WTC11 (cell line): Measurements from ENCODE around the gene CIB1.

Experiments used
- AFF4 ChIP-seq: sonication (generic); formaldehyde crosslinking; IDR thresholded peaks from 2 replicates; pipeline ENCODE4 v1.8.1; 2023; ENCODE audit warnings: mild to moderate bottlenecking, missing genetic modification reagents, borderline replicate concordance
- ATF1 ChIP-seq: sonication (generic); formaldehyde crosslinking; IDR thresholded peaks from 2 replicates; pipeline ENCODE4 v1.8.1; 2023; ENCODE audit warnings: mild to moderate bottlenecking, moderate library complexity, missing genetic modification reagents
- ATF3 ChIP-seq: sonication (generic); formaldehyde crosslinking; conservative IDR thresholded peaks from 2 replicates; pipeline ENCODE4 v1.8.1; 2022; ENCODE audit warnings: mild to moderate bottlenecking, missing genetic modification reagents
- CREB1 ChIP-seq: sonication (generic); formaldehyde crosslinking; IDR thresholded peaks from 2 replicates; pipeline ENCODE4 v1.8.0; 2023; ENCODE audit warnings: mild to moderate bottlenecking, missing genetic modification reagents
- CTCF ChIP-seq: fragments of 200-600 bp; IDR thresholded peaks from 2 replicates; pipeline ENCODE4 v1.8.0; 2022; ENCODE audit warnings: antibody characterized with exemption
- ETV6 ChIP-seq: sonication (generic); formaldehyde crosslinking; IDR thresholded peaks from 2 replicates; pipeline ENCODE4 v1.8.1; 2022; ENCODE audit warnings: mild to moderate bottlenecking, missing genetic modification reagents
- JAZF1 ChIP-seq: fragments of 250-450 bp; sonication (Bioruptor Pico); IDR thresholded peaks from 2 replicates; pipeline ENCODE4 v1.9.0; 2021; ENCODE audit warnings: moderate library complexity, mild to moderate bottlenecking, inconsistent platforms
- MAX ChIP-seq: sonication (generic); formaldehyde crosslinking; IDR thresholded peaks from 2 replicates; pipeline ENCODE4 v1.8.0; 2022; ENCODE audit warnings: mild to moderate bottlenecking, missing genetic modification reagents
- NFE2L1 ChIP-seq: sonication (generic); formaldehyde crosslinking; IDR thresholded peaks from 2 replicates; pipeline ENCODE4 v1.8.1; 2023; ENCODE audit warnings: missing genetic modification reagents
- PRDM15 ChIP-seq: sonication (generic); formaldehyde crosslinking; IDR thresholded peaks from 2 replicates; pipeline ENCODE4 v1.8.0; 2022; ENCODE audit warnings: missing genetic modification reagents
- SP1 ChIP-seq: sonication (generic); formaldehyde crosslinking; conservative IDR thresholded peaks from 2 replicates; pipeline ENCODE4 v1.8.1; 2022; ENCODE audit warnings: missing genetic modification reagents
- TCF7 ChIP-seq: sonication (generic); formaldehyde crosslinking; IDR thresholded peaks from 2 replicates; pipeline ENCODE4 v1.8.0; 2022; ENCODE audit warnings: mild to moderate bottlenecking, low read depth, missing genetic modification reagents, moderate library complexity
- USF2 ChIP-seq: sonication (generic); formaldehyde crosslinking; IDR thresholded peaks from 2 replicates; pipeline ENCODE4 v1.8.1; 2023; ENCODE audit warnings: mild to moderate bottlenecking, missing genetic modification reagents, moderate library complexity
- ZNF512 ChIP-seq: sonication (generic); formaldehyde crosslinking; IDR thresholded peaks from 2 replicates; pipeline ENCODE4 v1.8.1; 2022; ENCODE audit warnings: missing genetic modification reagents, borderline replicate concordance

- TF ChIP-seq SP1 (CRISPR knock-in tag) (no peak), ZNF512 (CRISPR knock-in tag) (no peak), ATF3 (no peak), CTCF (no peak), ETV6 (CRISPR knock-in tag) (no peak), USF2 (no peak), CREB1 (CRISPR knock-in tag) (no peak), ATF1 (CRISPR knock-in tag) (no peak), MAX (CRISPR knock-in tag) (no peak), AFF4 (CRISPR knock-in tag) (no peak), JAZF1 (CRISPR knock-in tag) (no peak), TCF7 (CRISPR knock-in tag) (no peak), NFE2L1 (CRISPR knock-in tag) (no peak), PRDM15 (CRISPR knock-in tag) (no peak)
These were observed 28.1 kb upstream of the CIB1 start for GRCh38 chr15:90261811-90262210.
